Pancreas (tissue), 10 donors: ENCODE results near the gene KLF6. TPM values are rescaled to one million over a fixed set of nuclear protein-coding genes. Genes with fewer than 3 reads are reported as not detected.

ENCODE experiments used
- ATAC-seq, 4 donors: fragments of 200-7000 bp; cut with Tn5 transposase; one replicate each; pipeline versions ENCODE4 v1.8.0 to v1.9.1; 2020; ENCODE audit warnings: mild to moderate bottlenecking in 4 of 4, moderate library complexity in 4 of 4
- DNase-seq, 6 donors: peaks; one replicate each; pipeline ENCODE4 v3.0.0-alpha.2; 2020
- FAIRE-seq: peaks from 2 replicates; lab custom pipeline; 2012; peaks lifted over from hg19 to GRCh38; lab: Jason Lieb, UNC
- H3K27ac ChIP-seq, 4 donors: fragments of 200-600 bp; sonication (generic); 1 replicate in 3 of 4; 2 replicates in 1 of 4; pipeline versions ENCODE4 v1.5.0 to v1.8.0; 2020
- H3K27me3 ChIP-seq, 4 donors: fragments of 200-600 bp; one replicate each; pipeline ENCODE4 v1.8.0; 2021
- H3K36me3 ChIP-seq, 3 donors: fragments of 200-600 bp; sonication (generic) in 1 of 3; one replicate each; pipeline versions ENCODE4 v1.5.0 to v1.8.0; 2020 to 2021
- H3K4me1 ChIP-seq, 3 donors: fragments of 200-600 bp; one replicate each; pipeline ENCODE4 v1.8.0; 2021
- H3K4me3 ChIP-seq, 4 donors: fragments of 200-600 bp; sonication (generic) in 2 of 4; one replicate each; pipeline versions ENCODE4 v1.5.0 to v1.8.0; 2020 to 2021
- H3K9me3 ChIP-seq, 4 donors: fragments of 200-600 bp; one replicate each; pipeline ENCODE4 v1.8.0; 2021
- CTCF ChIP-seq, 4 donors: fragments of 200-600 bp; sonication (generic) in 3 of 4; IDR thresholded peaks; one replicate each; pipeline versions ENCODE4 v1.5.0 to v1.8.0; 2021; ENCODE audit warnings: antibody characterized with exemption in 4 of 4
- WGBS, 2 donors: extraction: QIAGEN DNeasy Blood & Tissue Kit; methylation state at CpG; one replicate each; pipeline ENCODE4 v1.1.7; 2013; 5-methylcytosine and 5-hydroxymethylcytosine counted together
- intact Hi-C, 3 donors: fragments of 100-400 bp; cut with DNase I; formaldehyde crosslinking; loops; one replicate each; pipeline versions ENCODE4 v1.11.1 to v1.14.2; 2022
- polyA plus RNA-seq, 2 donors: library from polyadenylated mRNA; stranded (reverse); fragments of 200-250 nt; gene quantifications; one replicate each; pipeline ENCODE4 v1.2.3, GENCODE V29; 2013
- total RNA-seq, 6 donors: library from RNA; stranded (reverse); fragmentation: NEBNext Ultra II Directional in 4 of 6; extraction: Animal tissue kit (Norgen Biotek cat#: 25700) in 4 of 6; gene quantifications; one replicate each; pipeline versions ENCODE4 v1.2.1 to v1.2.4, GENCODE V29; 2021 to 2023
- donor health status: healthy with polysubstance abuse.
- donor health status: DM: no; HTN: no; CAD: no; lungs with moderate emphysema.
- donor health status: DM: no; HTN: no; CAD: no.
- donor health status: control.
- donor health status: control.
- donor health status: Bipolar disorder and iron deficiency.
- donor health status: DM: yes; HTN: yes; CAD: no.
- donor health status: DM: no; HTN: no; CAD: no.
- donor health status: DM: no; HTN: no; CAD: no.
- donor health status: DM: yes; HTN: yes; CAD: no.

Gene KLF6
- total and polyA plus RNA-seq, 8 donors: 29.0 to 157 (median 57.9) TPM

- no peak for FAIRE-seq
- WGBS, 2 donors: 41 to 89% methylated on average over 2 of the region's 2 CpGs
- Histone ChIP-seq H3K27me3 (no peaks in the 10 kb centered on the region), H3K27ac (no peak overlapping the region), H3K4me1 (peaks cover 0 to 6% (median 5%) of the 10 kb centered on the region in 3 donors), H3K4me3 (no peak overlapping the region), H3K9me3 (no peaks in the 10 kb centered on the region), H3K36me3 (no peaks in the 10 kb centered on the region)
- DNase-seq: no peak
- intact Hi-C loops: no loop called here
- ATAC-seq: no peak
- TF ChIP-seq CTCF (IDR thresholded peaks at IDR 0.05): no peak
Observed at GRCh38 chr10:3789621-3790020, 4.6 kb upstream of the KLF6 start.

GRCh38 chr10:3787816-3788215, 2.8 kb upstream of the KLF6 start:
- Histone ChIP-seq H3K9me3 (no peaks in the 10 kb centered on the region), H3K36me3 (no peaks in the 10 kb centered on the region), H3K4me1 (peaks cover 0 to 6% (median 5%) of the 10 kb centered on the region in 3 donors), H3K4me3 (no peak overlapping the region), H3K27me3 (no peaks in the 10 kb centered on the region), H3K27ac (no peak overlapping the region)
- intact Hi-C loops: no loop called here
- no peak for FAIRE-seq
- ATAC-seq: no peak
- DNase-seq: no peak
- no peak for TF ChIP-seq CTCF (IDR thresholded peaks at IDR 0.05)
- WGBS, 2 donors: 78 to 79% methylated on average over 9 of the region's 9 CpGs

- no peak for ATAC-seq
- peaks cover 0 to 2% (median 0%) of the 10 kb centered on the region in 3 donors for H3K36me3 ChIP-seq
- DNase-seq: no peak
- no peak for FAIRE-seq
- peaks cover 0 to 6% (median 5%) of the 10 kb centered on the region in 3 donors for H3K4me1 ChIP-seq
- TF ChIP-seq CTCF (IDR thresholded peaks at IDR 0.05): no peak
- H3K4me3 ChIP-seq: peak overlapping the region in 1 of 4 donors; percentile 91
- peak overlapping the region; percentile 100 for H3K27ac ChIP-seq
- H3K27me3 ChIP-seq: no peaks in the 10 kb centered on the region
- no peaks in the 10 kb centered on the region for H3K9me3 ChIP-seq
- intact Hi-C loops: no loop called here
- 80 to 81% methylated on average over 3 of the region's 3 CpGs for WGBS, 2 donors
Observed at GRCh38 chr10:3787016-3787400, 2.0 kb upstream of the KLF6 start.

GRCh38 chr10:3786295-3787015, 1.4 kb upstream of the KLF6 start:
- Histone ChIP-seq H3K9me3 (no peaks in the 10 kb centered on the region), H3K4me1 (peaks cover 0 to 11% (median 10%) of the 10 kb centered on the region in 3 donors), H3K36me3 (peaks cover 0 to 8% (median 3%) of the 10 kb centered on the region in 3 donors), H3K27ac (peak overlapping the region; percentile 100), H3K27me3 (no peaks in the 10 kb centered on the region), H3K4me3 (peak overlapping the region in 3 of 4 donors; percentile 45 to 91 (median 85))
- WGBS, 2 donors: 43 to 51% methylated on average over 18 of the region's 18 CpGs
- FAIRE-seq (peak; percentile 39), ATAC-seq (no peak), DNase-seq (peak in 5 of 6 donors; percentile 58 to 81 (median 66))
- no peak for TF ChIP-seq CTCF (IDR thresholded peaks at IDR 0.05)
- intact Hi-C loops: no loop called here

GRCh38 chr10:3785851-3786271, 852 bp upstream of the KLF6 start:
- H3K4me3 ChIP-seq: peak overlapping the region; percentile 18 to 91 (median 65)
- H3K27ac ChIP-seq: peak overlapping the region; percentile 100
- H3K27me3 ChIP-seq: no peaks in the 10 kb centered on the region
- peaks cover 0 to 14% (median 9%) of the 10 kb centered on the region in 3 donors for H3K36me3 ChIP-seq
- intact Hi-C loops: no loop called here
- TF ChIP-seq CTCF (IDR thresholded peaks at IDR 0.05): no peak
- no peaks in the 10 kb centered on the region for H3K9me3 ChIP-seq
- ATAC-seq: peak; percentile 3 to 14 (median 4)
- DNase-seq: peak in 4 of 6 donors; percentile 61 to 76 (median 68)
- peaks cover 0 to 17% (median 14%) of the 10 kb centered on the region in 3 donors for H3K4me1 ChIP-seq
- WGBS, 2 donors: 1% methylated on average over 10 to 18 of the region's 18 CpGs
- FAIRE-seq: no peak
